GM12878 (cell line): ENCODE results near the gene SCTR. TPM values are rescaled to one million over a fixed set of nuclear protein-coding genes. Genes with fewer than 3 reads are reported as not detected.
A peak's percentile ranks its signal among the peaks of the same experiment; 100 is the strongest.

Experiments used
- ATAC-seq: fragments of 200-7000 bp; cut with Tn5 transposase; 3 replicates; pipeline ENCODE4 v1.9.1; 2020; ENCODE audit warnings: mild to moderate bottlenecking, moderate library complexity
- BruUV-seq: library from RNA; stranded (reverse); fragments of 400-500 nt; replicated peaks from 2 replicates; lab custom pipeline; 2021; lab: Mats Ljungman, UMichigan
- CTCF ChIA-PET: fragments of 300-600 bp; sonication (Branson Sonifier 250); formaldehyde crosslinking; extraction: SDS; loops from one replicate; lab custom pipeline; 2021; ENCODE audit warnings: inconsistent platforms; lab: Yijun Ruan, JAX
- POLR2A ChIA-PET: fragments of 350-600 bp; formaldehyde crosslinking; extraction: SDS; loops from one replicate; lab custom pipeline; 2021; ENCODE audit warnings: inconsistent platforms; lab: Charles Lee
- RAD21 ChIA-PET: fragments of 300-600 bp; sonication (Branson Sonifier 250); formaldehyde crosslinking; loops from one replicate; lab custom pipeline; 2023; ENCODE audit warnings: antibody characterized with exemption; ENCODE audit not compliant: unreplicated experiment; lab: Charles Lee
- SMC1A ChIA-PET: fragments of 300-600 bp; sonication (Branson Sonifier 250); formaldehyde crosslinking; loops from one replicate; lab custom pipeline; 2023; ENCODE audit not compliant: unreplicated experiment, uncharacterized antibody; lab: Charles Lee
- DNase-seq: peaks from one replicate; pipeline ENCODE4 v3.0.0-alpha.2; 2011; ENCODE audit warnings: low read depth, low spot score
- FAIRE-seq: peaks from 3 replicates; lab custom pipeline; 2011; peaks lifted over from hg19 to GRCh38; lab: Jason Lieb, UNC
- H2AFZ ChIP-seq: 2 replicates; pipeline ENCODE4 v1.6.0; 2011; ENCODE audit warnings: low read depth, low read length, control low read depth; ENCODE audit not compliant: control insufficient read depth
- H3K27ac ChIP-seq: 2 replicates; pipeline ENCODE4 v1.5.1; 2011; ENCODE audit warnings: control low read depth; ENCODE audit not compliant: control insufficient read depth, insufficient read depth
- H3K27me3 ChIP-seq, 2 experiments: replicated peaks in 1 of 2; 2 replicates each; pipeline versions ENCODE4 v1.6.0 to v1.6.1; 2011; ENCODE audit warnings: low read length in 1 of 2; ENCODE audit not compliant: control insufficient read depth in 2 of 2, insufficient read depth in 2 of 2
- H3K36me3 ChIP-seq, 2 experiments: 2 replicates each; pipeline ENCODE4 v1.5.1; 2011; ENCODE audit warnings: low read length in 1 of 2; ENCODE audit not compliant: control insufficient read depth in 2 of 2, insufficient read depth in 2 of 2
- H3K4me1 ChIP-seq: 2 replicates; pipeline ENCODE4 v1.6.1; 2011; ENCODE audit warnings: mild to moderate bottlenecking, low read length, moderate library complexity, mixed read lengths; ENCODE audit not compliant: control insufficient read depth, insufficient read depth
- H3K4me2 ChIP-seq: 2 replicates; pipeline ENCODE4 v1.6.0; 2011; ENCODE audit warnings: control low read depth; ENCODE audit not compliant: control insufficient read depth, insufficient read depth
- H3K4me3 ChIP-seq: fragments of 200-600 bp; sonication (generic); 2 replicates; pipeline ENCODE4 v1.5.1; 2016
- H3K79me2 ChIP-seq: 2 replicates; pipeline ENCODE4 v1.6.0; 2011; ENCODE audit warnings: low read length; ENCODE audit not compliant: control insufficient read depth, insufficient read depth
- H3K9ac ChIP-seq: 2 replicates; pipeline ENCODE4 v1.8.0; 2011; ENCODE audit warnings: low read length, control low read depth, mixed read lengths; ENCODE audit not compliant: control insufficient read depth, insufficient read depth
- H3K9me3 ChIP-seq: replicated peaks from 3 replicates; pipeline ENCODE4 v1.5.1; 2011; ENCODE audit warnings: mild to moderate bottlenecking, low read length; ENCODE audit not compliant: control insufficient read depth, insufficient read depth
- H4K20me1 ChIP-seq: 2 replicates; pipeline ENCODE4 v1.6.0; 2011; ENCODE audit not compliant: control insufficient read depth, insufficient read depth
- NFYB ChIP-seq: IDR thresholded peaks from 2 replicates; pipeline ENCODE4 v1.6.1; 2011; ENCODE audit warnings: low read depth, mild to moderate bottlenecking, low read length, improper control_type of control experiment, moderate library complexity; ENCODE audit not compliant: insufficient read depth
- NRF1 ChIP-seq: conservative IDR thresholded peaks from 2 replicates; pipeline ENCODE4 v1.6.1; 2011; ENCODE audit warnings: mild to moderate bottlenecking, low read depth, low read length, improper control_type of control experiment
- RAD51 ChIP-seq: fragments of 450-650 bp; IDR thresholded peaks from 2 replicates; pipeline ENCODE4 v1.6.1; 2016; ENCODE audit warnings: moderate library complexity, mild to moderate bottlenecking, inconsistent platforms
- WGBS: methylation state at CpG from one replicate; pipeline ENCODE4 v1.1.6; 2016; ENCODE audit warnings: low lambda C conversion rate; ENCODE audit not compliant: insufficient replicate concordance, insufficient coverage; ENCODE audit errors: missing lambda C conversion rate; 5-methylcytosine and 5-hydroxymethylcytosine counted together
- in situ Hi-C: fragments of 300-500 bp; cut with MboI; formaldehyde crosslinking; loops from 9 replicates; pipeline ENCODE4 v1.14.3; 2018; ENCODE audit warnings: mixed read lengths
- intact Hi-C: fragments of 100-400 bp; cut with micrococcal nuclease; formaldehyde crosslinking; loops from one replicate; pipeline ENCODE4 v1.14.2; 2022; ENCODE audit not compliant: unreplicated experiment
- polyA plus RNA-seq, 11 experiments: library from polyadenylated mRNA; depleted of rRNA in 4 of 11; unstranded in 6 of 11; stranded (reverse) in 5 of 11; fragments of >200 nt; fragmentation: Nextera tagmentation in 4 of 11; fragmentation: Illumina TruSeq in 1 of 11; extraction: Ambion mirVana in 4 of 11; extraction: Trizol in 1 of 11; gene quantifications; 1 replicate in 1 of 11; 2 replicates in 10 of 11; pipeline versions ENCODE4 v1.2.1 to v1.2.3, GENCODE V29; 2011 to 2016; ENCODE audit warnings: inconsistent platforms in 2 of 11, missing spikeins in 2 of 11, low read depth in 1 of 11
- total RNA-seq, 4 experiments: library from RNA; depleted of rRNA in 3 of 4; stranded (reverse); fragments of >200 nt in 3 of 4; fragmentation: Illumina TruSeq in 1 of 4; extraction: Trizol in 1 of 4; gene quantifications; 2 replicates each; pipeline versions ENCODE4 v1.2.1 to v1.2.3, GENCODE V29; 2013 to 2021
- TF ChIP-seq, protein P1 (sequence below): fragments of 450-650 bp; conservative IDR thresholded peaks from 2 replicates; pipeline ENCODE4 v1.6.1; 2017; ENCODE audit warnings: mild to moderate bottlenecking, moderate library complexity
- TF ChIP-seq, protein P2 (sequence below): IDR thresholded peaks from 2 replicates; pipeline ENCODE4 v1.6.1; 2011; ENCODE audit warnings: borderline replicate concordance, low read depth, mild to moderate bottlenecking, moderate library complexity, mixed read lengths, low read length; ENCODE audit not compliant: insufficient read depth; ENCODE audit errors: extremely low read length

The SCTR gene
- total and polyA plus RNA-seq, 10 of the 15 experiments (the other 5 are each of a cell fraction or from before 2014, with no cell fraction given), result 0.26 TPM; not detected in 9

DNA sequence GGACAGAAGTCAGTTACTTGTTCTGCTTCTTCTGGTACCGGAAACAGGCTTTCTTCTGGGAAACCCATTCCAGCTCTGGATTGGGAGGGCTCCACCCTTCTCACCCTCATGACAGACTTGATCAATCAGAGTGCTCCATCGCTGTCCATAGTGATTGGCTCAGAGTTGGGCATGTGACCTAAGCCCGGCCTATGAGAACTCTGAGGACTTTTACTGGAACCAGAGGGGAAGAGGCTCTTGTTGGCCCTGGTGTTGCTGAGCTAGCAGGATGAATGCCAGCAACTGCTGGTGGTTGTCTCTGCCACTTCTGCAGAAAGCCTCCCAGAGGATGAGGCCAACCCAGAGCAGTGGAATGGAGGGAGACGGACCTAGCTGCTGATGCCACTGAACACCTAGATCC is 59.3 kb downstream of the SCTR start:
- Histone ChIP-seq H4K20me1 (no peaks in the 10 kb centered on the region), H3K27ac (no peak overlapping the region), H3K9ac (no peak overlapping the region), H3K27me3 (no peaks in the 10 kb centered on the region), H3K9me3 (no peaks in the 10 kb centered on the region), H2AFZ (no peak overlapping the region), H3K4me3 (no peak overlapping the region), H3K4me2 (no peak overlapping the region), H3K79me2 (no peaks in the 10 kb centered on the region), H3K36me3 (no peaks in the 10 kb centered on the region), H3K4me1 (no peaks in the 10 kb centered on the region)
- intact Hi-C loops, result no loop called here
- ChIA-PET CTCF (interaction anchor here (1.6 kb wide), 1 partner anchor 11 kb away, joined by 8 read pairs; no protein-coding TSS in a partner anchor), POLR2A (no interaction called here), RAD21 (no interaction called here), SMC1A (interaction anchor here (0.7 to 1.6 kb wide), 2 partner anchors 33 to 415 kb away, joined by 3 to 4 read pairs; partner anchors contain the start of gene TMEM37)
- WGBS, result 56% methylated on average over 4 of the region's 4 CpGs
- DNase-seq (no peak), ATAC-seq (peak; percentile 50), FAIRE-seq (no peak)
- in situ Hi-C loops, result no loop called here
- TF ChIP-seq, protein P1, sequence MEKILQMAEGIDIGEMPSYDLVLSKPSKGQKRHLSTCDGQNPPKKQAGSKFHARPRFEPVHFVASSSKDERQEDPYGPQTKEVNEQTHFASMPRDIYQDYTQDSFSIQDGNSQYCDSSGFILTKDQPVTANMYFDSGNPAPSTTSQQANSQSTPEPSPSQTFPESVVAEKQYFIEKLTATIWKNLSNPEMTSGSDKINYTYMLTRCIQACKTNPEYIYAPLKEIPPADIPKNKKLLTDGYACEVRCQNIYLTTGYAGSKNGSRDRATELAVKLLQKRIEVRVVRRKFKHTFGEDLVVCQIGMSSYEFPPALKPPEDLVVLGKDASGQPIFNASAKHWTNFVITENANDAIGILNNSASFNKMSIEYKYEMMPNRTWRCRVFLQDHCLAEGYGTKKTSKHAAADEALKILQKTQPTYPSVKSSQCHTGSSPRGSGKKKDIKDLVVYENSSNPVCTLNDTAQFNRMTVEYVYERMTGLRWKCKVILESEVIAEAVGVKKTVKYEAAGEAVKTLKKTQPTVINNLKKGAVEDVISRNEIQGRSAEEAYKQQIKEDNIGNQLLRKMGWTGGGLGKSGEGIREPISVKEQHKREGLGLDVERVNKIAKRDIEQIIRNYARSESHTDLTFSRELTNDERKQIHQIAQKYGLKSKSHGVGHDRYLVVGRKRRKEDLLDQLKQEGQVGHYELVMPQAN, result no peak
- TF ChIP-seq RAD51, result peak; percentile 51; the same call in 1 of the 2 replicates
- TF ChIP-seq, protein P2, sequence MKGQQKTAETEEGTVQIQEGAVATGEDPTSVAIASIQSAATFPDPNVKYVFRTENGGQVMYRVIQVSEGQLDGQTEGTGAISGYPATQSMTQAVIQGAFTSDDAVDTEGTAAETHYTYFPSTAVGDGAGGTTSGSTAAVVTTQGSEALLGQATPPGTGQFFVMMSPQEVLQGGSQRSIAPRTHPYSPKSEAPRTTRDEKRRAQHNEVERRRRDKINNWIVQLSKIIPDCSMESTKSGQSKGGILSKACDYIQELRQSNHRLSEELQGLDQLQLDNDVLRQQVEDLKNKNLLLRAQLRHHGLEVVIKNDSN, result peak; percentile 35
- no peak for TF ChIP-seq NRF1
- TF ChIP-seq NFYB, result peak; percentile 78
- BruUV-seq, result no TSS peak
